Measurements from ENCODE around the gene NUBP2.

Gene NUBP2

GRCh38 chr16:1749152-1750117, 33.3 kb upstream of the NUBP2 start:
- no peak for TF ChIP-seq CTCF (IDR thresholded peaks at IDR 0.05; ENCODE audit: low read depth, low read length)
- no peak overlapping the region for H3K4me3 ChIP-seq (ENCODE audit: low read depth, low read length)

GRCh38 chr16:1751946-1752345, 30.8 kb upstream of the NUBP2 start:
- TF ChIP-seq CTCF (IDR thresholded peaks at IDR 0.05; ENCODE audit: low read depth, low read length) = no peak

GRCh38 chr16:1752853-1753252, 29.9 kb upstream of the NUBP2 start:
- no peak overlapping the region for H3K4me3 ChIP-seq (ENCODE audit: low read depth, low read length)
- TF ChIP-seq CTCF (IDR thresholded peaks at IDR 0.05; ENCODE audit: low read depth, low read length) = no peak

More at GRCh38 chr16:1751946-1752345, 30.8 kb upstream of the NUBP2 start:
- H3K4me3 ChIP-seq (ENCODE audit: low read depth, low read length) = no peak overlapping the region

GRCh38 chr16:1754204-1754603, 28.6 kb upstream of the NUBP2 start:
- no peak overlapping the region for H3K4me3 ChIP-seq (ENCODE audit: low read depth, low read length)
- no peak for TF ChIP-seq CTCF (IDR thresholded peaks at IDR 0.05; ENCODE audit: low read depth, low read length)

- no peak overlapping the region for H3K4me3 ChIP-seq (ENCODE audit: low read depth, low read length)
- no peak for TF ChIP-seq CTCF (IDR thresholded peaks at IDR 0.05; ENCODE audit: low read depth, low read length)
Measured at GRCh38 chr16:1757714-1758461, 24.9 kb upstream of the NUBP2 start.

GRCh38 chr16:1758923-1759322, 23.8 kb upstream of the NUBP2 start:
- no peak overlapping the region for H3K4me3 ChIP-seq (ENCODE audit: low read depth, low read length)
- TF ChIP-seq CTCF (IDR thresholded peaks at IDR 0.05; ENCODE audit: low read depth, low read length) = no peak

- H3K4me3 ChIP-seq (ENCODE audit: low read depth, low read length) = no peak overlapping the region
- TF ChIP-seq CTCF (IDR thresholded peaks at IDR 0.05; ENCODE audit: low read depth, low read length) = no peak
Measured at GRCh38 chr16:1759511-1759910, 23.2 kb upstream of the NUBP2 start.

Data from WI38 (cell line).